COLO829 (cell line): ENCODE measurements around the gene SLC44A2.

Experiments used
- DNase-seq: peaks from one replicate; pipeline ENCODE4 v3.0.0; 2012; ENCODE audit warnings: low spot score

Gene SLC44A2

GRCh38 chr19:10682397-10683063 lies 57.2 kb downstream of the SLC44A2 start:
- no peak for DNase-seq

- DNase-seq = no peak
Measured at GRCh38 chr19:10683064-10683426, 57.7 kb downstream of the SLC44A2 start.

GRCh38 chr19:10683582-10683981 lies 58.2 kb downstream of the SLC44A2 start:
- DNase-seq = no peak

- no peak for DNase-seq
Measured at GRCh38 chr19:10685210-10685609, 59.9 kb downstream of the SLC44A2 start.

GRCh38 chr19:10686193-10686592 lies 60.8 kb downstream of the SLC44A2 start:
- DNase-seq = no peak

- no peak for DNase-seq
Measured at GRCh38 chr19:10686661-10687517, 61.5 kb downstream of the SLC44A2 start.

GRCh38 chr19:10687518-10688288 lies 62.4 kb downstream of the SLC44A2 start:
- no peak for DNase-seq

GRCh38 chr19:10688545-10689280 lies 63.4 kb downstream of the SLC44A2 start:
- DNase-seq = no peak

- no peak for DNase-seq
Measured at GRCh38 chr19:10690341-10690781, 65.0 kb downstream of the SLC44A2 start.

- no peak for DNase-seq
Measured at GRCh38 chr19:10691178-10691881, 66.0 kb downstream of the SLC44A2 start.

GRCh38 chr19:10691883-10692282 lies 66.5 kb downstream of the SLC44A2 start:
- DNase-seq = no peak

GRCh38 chr19:10692673-10693264 lies 67.4 kb downstream of the SLC44A2 start:
- DNase-seq = no peak
